H54 (cell line): ENCODE results near the gene CCN2.

Source experiments
- DNase-seq: peaks from one replicate; pipeline ENCODE4 v3.0.0; 2011; ENCODE audit warnings: low spot score, mixed read lengths; ENCODE audit not compliant: insufficient read length
- FAIRE-seq: peaks from 3 replicates; lab custom pipeline; 2011; peaks lifted over from hg19 to GRCh38; lab: Jason Lieb, UNC
- POLR2A ChIP-seq: IDR thresholded peaks from 2 replicates; pipeline ENCODE4 v1.6.1; 2011; ENCODE audit warnings: low read depth, mild to moderate bottlenecking, low read length

Gene CCN2

DNA sequence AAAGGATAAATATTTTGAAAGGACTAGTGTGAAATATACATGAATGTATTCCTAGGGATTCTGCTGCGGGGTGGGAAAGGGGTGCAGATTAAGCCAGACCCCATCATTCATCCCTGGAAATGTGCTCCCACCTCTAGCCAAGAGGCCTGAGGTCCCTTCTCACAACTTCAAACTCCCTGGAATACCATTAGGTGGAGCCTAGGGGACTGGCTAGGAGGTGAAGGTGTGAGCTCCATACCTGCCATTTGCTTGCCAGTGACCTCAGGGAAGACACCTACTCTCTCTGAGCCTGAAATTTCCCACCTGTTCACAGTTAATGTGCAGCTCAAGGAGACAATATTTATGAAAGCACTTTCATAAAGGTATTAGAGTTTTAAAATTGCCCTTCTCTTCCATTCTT, 4.7 kb upstream of the CCN2 start:
- TF ChIP-seq POLR2A, result no peak
- no peak for FAIRE-seq
- DNase-seq, result no peak

DNA sequence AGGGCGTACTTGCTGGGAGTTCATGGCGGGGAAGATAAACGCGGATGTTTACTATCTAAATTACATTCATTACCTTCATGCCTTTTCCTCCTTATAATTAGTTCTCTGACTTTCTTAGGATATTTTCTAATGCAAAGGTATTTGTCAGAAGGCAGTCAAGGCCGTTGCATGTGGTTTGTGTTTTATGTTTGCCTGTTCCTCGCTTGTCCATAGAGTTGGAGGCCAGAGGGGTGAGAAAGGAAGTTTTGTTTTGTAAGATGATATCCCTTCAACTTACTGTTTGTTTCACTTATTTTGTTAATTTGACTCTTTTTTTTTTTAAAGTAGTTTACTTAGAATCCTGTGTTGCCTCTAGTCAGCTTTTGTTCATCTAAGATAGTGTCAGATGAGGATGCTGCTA, 4.0 kb upstream of the CCN2 start:
- no peak for DNase-seq
- TF ChIP-seq POLR2A, result no peak
- no peak for FAIRE-seq

GRCh38 chr6:131954775-131955107, 3.6 kb upstream of the CCN2 start:
- FAIRE-seq (peak; percentile 36), DNase-seq (peak; percentile 42)
- no peak for TF ChIP-seq POLR2A

DNA sequence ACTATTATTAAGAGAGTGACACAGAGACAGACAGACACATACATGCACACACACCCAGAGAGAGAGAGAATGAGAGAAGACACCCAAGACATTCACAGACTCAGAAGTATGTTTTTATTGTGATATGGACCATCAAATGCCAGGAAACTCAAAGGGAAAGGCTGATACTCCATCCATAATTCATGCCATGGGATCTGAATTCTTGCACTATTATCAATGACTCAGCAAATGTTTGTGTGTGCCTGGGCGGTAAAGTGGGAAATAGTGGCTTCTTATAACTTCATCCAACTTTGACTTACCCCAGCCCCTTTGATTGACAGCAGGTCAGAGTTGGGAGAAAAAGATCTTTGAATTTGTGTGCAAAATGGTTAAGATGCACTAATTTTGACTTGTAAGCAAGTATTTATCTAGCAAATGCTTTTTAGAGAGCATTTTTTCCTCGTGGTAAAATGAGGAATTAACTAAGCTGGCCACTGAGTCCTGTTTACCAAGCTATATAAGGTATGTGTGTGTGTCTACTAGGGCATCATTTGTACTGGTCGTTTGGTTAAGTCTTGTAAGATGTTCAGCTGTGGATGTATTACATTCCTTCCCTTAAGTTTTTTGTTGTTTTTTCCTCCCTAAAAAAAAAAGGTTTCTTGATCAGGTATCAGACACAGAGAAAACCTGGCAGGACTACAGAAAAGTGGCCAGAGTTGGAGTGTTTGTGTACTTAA, 3.0 kb upstream of the CCN2 start:
- TF ChIP-seq POLR2A, result no peak
- FAIRE-seq (no peak), DNase-seq (no peak)

- FAIRE-seq (no peak), DNase-seq (no peak)
- no peak for TF ChIP-seq POLR2A
These were observed 1.8 kb upstream of the CCN2 start for GRCh38 chr6:131952886-131953509.

DNA sequence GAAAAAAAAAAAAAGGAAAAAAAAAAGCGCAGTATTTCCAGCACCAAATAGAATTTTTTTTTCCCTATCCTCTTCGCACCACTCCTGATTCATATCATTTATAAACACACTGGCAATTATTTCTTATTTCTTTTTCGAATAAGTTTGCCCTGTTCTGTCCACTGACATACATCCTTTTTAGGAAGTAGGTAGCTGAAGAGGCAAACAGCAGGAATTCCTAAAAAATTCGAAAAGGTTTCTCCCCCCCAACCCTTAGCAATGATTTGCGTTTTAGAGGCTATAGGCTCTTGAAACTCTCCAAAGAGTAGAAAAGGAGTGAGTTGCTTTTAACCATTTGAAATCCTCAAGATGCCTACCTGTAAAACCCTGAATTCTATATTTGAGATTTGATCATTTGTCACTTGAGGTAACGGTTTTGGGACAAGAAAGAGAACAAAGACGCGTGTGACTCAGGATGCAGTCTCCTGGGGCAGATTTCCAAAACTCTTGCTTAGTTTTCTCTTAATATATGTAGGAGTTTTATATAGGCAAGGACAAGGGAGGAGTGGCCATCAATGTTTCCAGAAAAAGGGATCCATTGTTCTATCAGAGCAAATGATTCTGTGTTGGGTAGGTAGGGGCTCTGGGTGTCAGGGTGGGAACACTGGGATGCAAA, 531 bp upstream of the CCN2 start:
- TF ChIP-seq POLR2A, result no peak
- DNase-seq (no peak), FAIRE-seq (no peak)

DNA sequence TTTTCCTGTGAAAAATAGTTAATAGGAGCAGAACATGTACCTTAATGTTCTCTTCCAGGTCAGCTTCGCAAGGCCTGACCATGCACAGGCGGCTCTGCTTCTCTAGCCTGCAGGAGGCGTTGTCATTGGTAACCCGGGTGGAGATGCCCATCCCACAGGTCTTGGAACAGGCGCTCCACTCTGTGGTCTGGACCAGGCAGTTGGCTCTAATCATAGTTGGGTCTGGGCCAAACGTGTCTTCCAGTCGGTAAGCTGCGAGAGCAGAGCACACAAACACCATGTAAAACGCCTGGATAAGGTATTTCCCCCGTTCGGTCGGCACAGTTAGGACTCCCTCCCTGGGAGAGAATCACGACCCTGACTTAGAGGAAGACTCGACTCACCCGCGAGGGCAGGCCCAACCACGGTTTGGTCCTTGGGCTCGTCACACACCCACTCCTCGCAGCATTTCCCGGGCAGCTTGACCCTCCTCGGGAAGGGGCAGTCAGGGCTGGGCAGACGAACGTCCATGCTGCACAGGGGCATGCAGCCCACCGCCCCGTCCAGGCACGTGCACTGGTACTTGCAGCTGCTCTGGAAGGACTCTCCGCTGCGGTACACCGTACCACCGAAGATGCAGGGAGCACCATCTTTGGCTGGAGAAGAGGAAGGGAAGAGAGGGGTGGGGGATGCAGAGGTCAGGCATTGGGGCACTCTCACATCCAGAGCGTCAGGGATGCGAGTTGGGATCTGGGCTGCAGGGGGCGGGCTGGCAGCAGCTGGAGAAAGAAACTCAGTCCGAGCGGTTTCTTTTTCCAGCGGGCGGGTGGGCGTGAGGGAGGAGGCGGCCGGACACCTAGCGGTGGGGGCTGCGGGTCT, 1.0 kb downstream of the CCN2 start:
- no peak for DNase-seq
- peak; percentile 69 for FAIRE-seq

DNA sequence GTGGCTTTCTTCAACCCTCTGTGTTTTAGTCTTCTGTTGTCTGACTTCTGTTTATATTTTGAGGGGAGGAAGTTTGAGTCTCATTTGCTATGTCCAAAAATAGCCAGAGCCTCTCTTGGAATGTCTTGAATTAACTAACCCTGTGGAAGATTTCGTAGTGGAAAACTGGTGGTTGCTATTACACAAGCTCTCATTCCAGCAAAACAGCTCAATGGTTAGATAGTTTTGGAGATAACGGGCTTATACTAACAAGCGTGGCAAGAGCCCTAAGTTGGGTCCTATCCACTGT, 1.6 kb downstream of the CCN2 start:
- FAIRE-seq (no peak), DNase-seq (no peak)

More for the DNA sequence above, 1.0 kb downstream of the CCN2 start:
- peak; percentile 69 for TF ChIP-seq POLR2A

DNA sequence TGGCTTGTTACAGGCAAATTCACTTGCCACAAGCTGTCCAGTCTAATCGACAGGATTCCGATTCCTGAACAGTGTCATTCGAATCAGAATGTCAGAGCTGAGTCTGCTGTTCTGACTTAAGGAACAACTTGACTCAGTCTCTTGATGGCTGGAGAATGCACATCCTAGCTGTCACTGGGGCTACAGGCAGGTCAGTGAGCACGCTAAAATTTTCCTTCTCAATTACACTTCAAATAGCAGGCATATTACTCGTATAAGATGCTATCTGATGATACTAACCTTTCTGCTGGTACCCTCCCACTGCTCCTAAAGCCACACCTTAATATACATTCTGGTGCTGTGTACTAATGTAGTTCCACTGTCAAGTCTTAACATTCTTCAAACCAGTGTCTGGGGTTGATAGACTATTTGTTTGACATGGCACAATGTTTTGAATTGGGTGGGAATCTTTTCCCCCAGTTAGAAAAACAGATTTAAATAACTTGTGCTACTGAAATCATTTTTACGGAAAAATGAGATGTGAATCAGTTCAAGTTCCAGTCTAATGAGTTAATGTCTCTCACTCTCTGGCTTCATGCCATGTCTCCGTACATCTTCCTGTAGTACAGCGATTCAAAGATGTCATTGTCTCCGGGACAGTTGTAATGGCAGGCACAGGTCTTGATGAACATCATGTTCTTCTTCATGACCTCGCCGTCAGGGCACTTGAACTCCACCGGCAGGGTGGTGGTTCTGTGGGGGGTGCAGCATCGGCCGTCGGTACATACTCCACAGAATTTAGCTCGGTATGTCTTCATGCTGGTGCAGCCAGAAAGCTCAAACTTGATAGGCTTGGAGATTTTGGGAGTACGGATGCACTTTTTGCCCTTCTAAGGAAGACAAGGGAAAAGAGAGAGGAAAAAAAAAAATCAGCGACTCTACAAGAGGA, 2.2 kb downstream of the CCN2 start:
- TF ChIP-seq POLR2A, result 0 out of 2 replicates have a peak, but pooled peaks have one; percentile 35
- DNase-seq (no peak), FAIRE-seq (no peak)

More for the DNA sequence above, 1.6 kb downstream of the CCN2 start:
- TF ChIP-seq POLR2A, result no peak

GRCh38 chr6:131947986-131948661, 3.0 kb downstream of the CCN2 start:
- TF ChIP-seq POLR2A, result no peak
- FAIRE-seq (no peak), DNase-seq (no peak)

DNA sequence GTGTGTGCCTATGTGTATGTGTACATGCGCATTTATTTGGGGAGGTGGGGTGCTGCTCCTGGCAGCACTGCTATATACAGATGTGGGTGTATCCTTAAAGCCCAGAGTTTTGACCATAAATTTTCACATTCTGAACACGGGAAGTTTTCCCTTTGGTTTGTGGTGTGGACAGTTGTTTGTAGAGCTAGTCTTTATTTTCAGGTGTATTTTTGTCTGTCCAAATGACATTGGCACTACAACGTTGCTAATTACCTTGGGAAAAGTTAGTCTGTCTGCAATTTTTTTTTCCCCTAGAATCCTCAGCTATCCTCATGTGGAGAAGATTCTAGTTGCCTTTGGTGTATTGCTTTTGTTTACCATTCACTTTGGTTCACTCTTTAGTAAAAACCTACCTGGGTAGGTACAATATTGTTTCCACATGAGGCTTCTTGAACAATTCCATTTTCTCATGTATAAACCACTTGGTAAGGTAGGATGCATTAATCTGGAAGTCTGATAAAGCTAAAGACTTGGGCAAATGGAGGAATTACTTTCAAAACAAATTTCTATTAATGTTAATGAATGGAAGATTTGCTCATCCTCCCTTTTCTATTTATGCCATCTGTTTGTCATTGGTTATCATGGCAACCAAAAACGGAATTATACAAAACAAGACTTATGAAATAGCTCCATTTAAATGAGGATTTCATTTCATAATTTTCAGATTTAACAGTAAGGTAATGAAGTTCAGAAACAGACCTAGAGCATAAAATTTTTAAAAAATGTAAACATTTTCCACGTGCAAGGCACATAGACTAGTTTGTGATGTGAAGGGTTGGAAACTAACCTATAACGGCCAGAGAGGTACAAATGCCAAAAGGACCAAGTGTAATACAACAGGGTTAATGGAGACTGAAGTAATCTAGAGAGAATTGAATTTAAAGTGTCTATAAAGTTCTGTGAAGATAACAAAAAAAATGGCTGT, 3.9 kb downstream of the CCN2 start:
- no peak for FAIRE-seq
- no peak for TF ChIP-seq POLR2A
- no peak for DNase-seq
